ENCODE measurements around the gene STX3.

STX3 gene

GRCh38 chr11:59804061-59804460 lies 48.9 kb downstream of the STX3 start:
- no peak for DNase-seq (ENCODE audit: low read depth, low spot score)
- no peak overlapping the region for H3K4me3 ChIP-seq (ENCODE audit: low read depth, low read length)
- no peak for TF ChIP-seq CTCF (IDR thresholded peaks at IDR 0.05; ENCODE audit: low read depth, low read length)
- in situ Hi-C loops (cut with HindIII; ENCODE audit: low sequenced_read_pairs) = no loop called here

- in situ Hi-C loops (cut with HindIII; ENCODE audit: low sequenced_read_pairs) = no loop called here
- no peak overlapping the region for H3K4me3 ChIP-seq (ENCODE audit: low read depth, low read length)
- no peak for TF ChIP-seq CTCF (IDR thresholded peaks at IDR 0.05; ENCODE audit: low read depth, low read length)
- no peak for DNase-seq (ENCODE audit: low read depth, low spot score)
These were observed 52.0 kb downstream of the STX3 start for GRCh38 chr11:59807047-59807610.

- TF ChIP-seq CTCF (IDR thresholded peaks at IDR 0.05; ENCODE audit: low read depth, low read length) = no peak
- peak; percentile 88 for DNase-seq (ENCODE audit: low read depth, low spot score)
- in situ Hi-C loops (cut with HindIII; ENCODE audit: low sequenced_read_pairs) = no loop called here
- H3K4me3 ChIP-seq (ENCODE audit: low read depth, low read length) = peak within 1 kb of the TSS; percentile 100
These were observed 55.2 kb downstream of the STX3 start, which contains the start of gene MRPL16 for GRCh38 chr11:59810189-59810910. Gene MRPL16 (minus strand): TSS chr11:59810778. CDS start chr11:59810658, 120 bp downstream.

- H3K4me3 ChIP-seq (ENCODE audit: low read depth, low read length) = peak overlapping the region; percentile 100
- no peak for DNase-seq (ENCODE audit: low read depth, low spot score)
- in situ Hi-C loops (cut with HindIII; ENCODE audit: low sequenced_read_pairs) = no loop called here
- no peak for TF ChIP-seq CTCF (IDR thresholded peaks at IDR 0.05; ENCODE audit: low read depth, low read length)
These were observed 55.7 kb downstream of the STX3 start for GRCh38 chr11:59810911-59811259.

GRCh38 chr11:59812220-59812619 lies 57.0 kb downstream of the STX3 start:
- H3K4me3 ChIP-seq (ENCODE audit: low read depth, low read length) = no peak overlapping the region
- no peak for DNase-seq (ENCODE audit: low read depth, low spot score)
- in situ Hi-C loops (cut with HindIII; ENCODE audit: low sequenced_read_pairs) = no loop called here
- TF ChIP-seq CTCF (IDR thresholded peaks at IDR 0.05; ENCODE audit: low read depth, low read length) = no peak

GRCh38 chr11:59813364-59813763 lies 58.2 kb downstream of the STX3 start:
- no peak for DNase-seq (ENCODE audit: low read depth, low spot score)
- TF ChIP-seq CTCF (IDR thresholded peaks at IDR 0.05; ENCODE audit: low read depth, low read length) = no peak
- in situ Hi-C loops (cut with HindIII; ENCODE audit: low sequenced_read_pairs) = no loop called here
- H3K4me3 ChIP-seq (ENCODE audit: low read depth, low read length) = no peak overlapping the region
